HepG2 (cell line): ENCODE results near the gene DHTKD1. TPM values are rescaled to one million over a fixed set of nuclear protein-coding genes. Genes with fewer than 3 reads are reported as not detected.
A peak's percentile ranks its signal among the peaks of the same experiment; 100 is the strongest.

ENCODE experiments used
- AKAP8 ChIP-seq: sonication (generic); formaldehyde crosslinking; IDR thresholded peaks from 2 replicates; pipeline ENCODE4 v1.5.1; 2020; ENCODE audit warnings: mild to moderate bottlenecking, missing genetic modification reagents
- CENPX ChIP-seq: sonication (generic); formaldehyde crosslinking; IDR thresholded peaks from 2 replicates; pipeline ENCODE4 v1.9.0; 2021; ENCODE audit warnings: mild to moderate bottlenecking, missing genetic modification reagents, moderate library complexity
- CREM ChIP-seq, 2 experiments: sonication (generic) in 1 of 2; formaldehyde crosslinking in 1 of 2; IDR thresholded peaks; 2 replicates each; pipeline versions ENCODE4 v1.4.0 to v1.6.1; 2016 to 2020; ENCODE audit warnings: antibody characterized with exemption in 1 of 2, mild to moderate bottlenecking in 1 of 2, missing genetic modification reagents in 1 of 2
- FOXA1 ChIP-seq, 2 experiments: fragments of 450-650 bp in 1 of 2; sonication (generic) in 1 of 2; formaldehyde crosslinking in 1 of 2; IDR thresholded peaks; 2 replicates each; pipeline versions ENCODE4 v1.4.0 to v1.6.1; 2016 to 2020; ENCODE audit warnings: missing genetic modification reagents in 1 of 2
- HNF4A ChIP-seq: sonication (generic); formaldehyde crosslinking; IDR thresholded peaks from 2 replicates; pipeline ENCODE4 v1.4.0; 2020; ENCODE audit warnings: missing genetic modification reagents
- RBFOX2 ChIP-seq: fragments of 200-400 bp; formaldehyde crosslinking; IDR thresholded peaks from 2 replicates; pipeline ENCODE4 v1.6.1; 2017; ENCODE audit warnings: low read depth, mild to moderate bottlenecking, low read length
- SP5 ChIP-seq: IDR thresholded peaks from 2 replicates; pipeline ENCODE4 v1.6.1; 2016; ENCODE audit warnings: low read depth, borderline replicate concordance
- ZNF333 ChIP-seq: sonication (generic); formaldehyde crosslinking; IDR thresholded peaks from 2 replicates; pipeline ENCODE4 v1.4.0; 2020; ENCODE audit warnings: mild to moderate bottlenecking, missing genetic modification reagents, borderline replicate concordance
- ZNF572 ChIP-seq: sonication (generic); formaldehyde crosslinking; IDR thresholded peaks from 2 replicates; pipeline ENCODE4 v1.5.1; 2020; ENCODE audit warnings: mild to moderate bottlenecking, missing genetic modification reagents
- ZNF678 ChIP-seq: sonication (generic); formaldehyde crosslinking; IDR thresholded peaks from 2 replicates; pipeline ENCODE4 v1.4.0; 2020; ENCODE audit warnings: mild to moderate bottlenecking, missing genetic modification reagents
- ZNF839 ChIP-seq: sonication (generic); formaldehyde crosslinking; IDR thresholded peaks from 2 replicates; pipeline ENCODE4 v1.4.0; 2020; ENCODE audit warnings: missing genetic modification reagents, mild to moderate bottlenecking, borderline replicate concordance
- polyA plus RNA-seq, 8 experiments: library from polyadenylated mRNA; depleted of rRNA in 3 of 8; stranded (reverse) in 7 of 8; unstranded in 1 of 8; fragments of >200 nt; fragmentation: Illumina TruSeq in 4 of 8; extraction: Trizol in 4 of 8; gene quantifications; 2 replicates each; pipeline versions ENCODE4 v1.2.1 to v1.2.3, GENCODE V29; 2011 to 2016; ENCODE audit warnings: low read depth in 4 of 8, missing spikeins in 1 of 8, mixed read lengths in 1 of 8; ENCODE audit not compliant: insufficient read depth in 1 of 8
- total RNA-seq, 5 experiments: library from RNA; depleted of rRNA; stranded (reverse); fragments of >200 nt; fragmentation: Illumina TruSeq; extraction: Trizol; gene quantifications; 2 replicates each; pipeline ENCODE4 v1.2.3, GENCODE V29; 2016; ENCODE audit warnings: low read depth in 1 of 5
- TF ChIP-seq, protein P1 (sequence below): IDR thresholded peaks from 2 replicates; pipeline ENCODE4 v1.6.1; 2016; ENCODE audit warnings: low read depth, control low read depth
- TF ChIP-seq, protein P2 (sequence below): sonication (generic); formaldehyde crosslinking; IDR thresholded peaks from 2 replicates; pipeline ENCODE4 v1.4.0; 2020; ENCODE audit warnings: mild to moderate bottlenecking, missing genetic modification reagents, borderline replicate concordance
- TF ChIP-seq, protein P3 (sequence below): sonication (generic); formaldehyde crosslinking; IDR thresholded peaks from 2 replicates; pipeline ENCODE4 v1.8.1; 2023; ENCODE audit warnings: mild to moderate bottlenecking, moderate library complexity, missing genetic modification reagents

The DHTKD1 gene
- total and polyA plus RNA-seq, 2 of the 13 experiments (the other 11 are each of a cell fraction or from before 2014, with no cell fraction given): 9.6 to 14.1 TPM

DNA sequence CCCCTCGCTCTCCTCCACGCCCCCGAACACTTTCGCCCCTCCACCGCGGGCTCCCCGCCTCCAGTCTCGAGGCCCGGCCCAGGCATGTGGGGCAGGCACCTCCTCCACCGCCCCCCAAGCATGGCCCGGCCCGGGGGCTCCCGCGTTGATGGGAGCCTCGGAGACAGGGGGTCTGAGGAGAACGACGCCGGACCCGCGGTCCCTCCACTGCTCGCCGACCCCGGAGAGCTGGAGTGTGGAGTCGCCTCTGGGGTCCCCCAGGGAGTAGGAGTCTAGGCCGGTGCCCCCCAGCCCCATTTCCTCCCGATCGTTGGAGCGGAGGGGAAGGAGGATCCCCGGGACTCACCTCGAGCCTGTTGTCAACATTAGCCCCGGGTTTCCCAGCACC is 26.4 kb upstream of the DHTKD1 start (continued):
- TF ChIP-seq, protein P1, sequence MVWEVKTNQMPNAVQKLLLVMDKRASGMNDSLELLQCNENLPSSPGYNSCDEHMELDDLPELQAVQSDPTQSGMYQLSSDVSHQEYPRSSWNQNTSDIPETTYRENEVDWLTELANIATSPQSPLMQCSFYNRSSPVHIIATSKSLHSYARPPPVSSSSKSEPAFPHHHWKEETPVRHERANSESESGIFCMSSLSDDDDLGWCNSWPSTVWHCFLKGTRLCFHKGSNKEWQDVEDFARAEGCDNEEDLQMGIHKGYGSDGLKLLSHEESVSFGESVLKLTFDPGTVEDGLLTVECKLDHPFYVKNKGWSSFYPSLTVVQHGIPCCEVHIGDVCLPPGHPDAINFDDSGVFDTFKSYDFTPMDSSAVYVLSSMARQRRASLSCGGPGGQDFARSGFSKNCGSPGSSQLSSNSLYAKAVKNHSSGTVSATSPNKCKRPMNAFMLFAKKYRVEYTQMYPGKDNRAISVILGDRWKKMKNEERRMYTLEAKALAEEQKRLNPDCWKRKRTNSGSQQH (CRISPR knock-in tag): 0 out of 2 replicates have a peak, but pooled peaks have one; percentile 39
- TF ChIP-seq ZNF333 (CRISPR knock-in tag): peak; percentile 80; the same call in 1 of the 2 replicates
- no peak for TF ChIP-seq CREM (IDR thresholded peaks at IDR 0.05)
- no peak for TF ChIP-seq CREM (CRISPR knock-in tag; IDR thresholded peaks at IDR 0.05)
- TF ChIP-seq, protein P2, sequence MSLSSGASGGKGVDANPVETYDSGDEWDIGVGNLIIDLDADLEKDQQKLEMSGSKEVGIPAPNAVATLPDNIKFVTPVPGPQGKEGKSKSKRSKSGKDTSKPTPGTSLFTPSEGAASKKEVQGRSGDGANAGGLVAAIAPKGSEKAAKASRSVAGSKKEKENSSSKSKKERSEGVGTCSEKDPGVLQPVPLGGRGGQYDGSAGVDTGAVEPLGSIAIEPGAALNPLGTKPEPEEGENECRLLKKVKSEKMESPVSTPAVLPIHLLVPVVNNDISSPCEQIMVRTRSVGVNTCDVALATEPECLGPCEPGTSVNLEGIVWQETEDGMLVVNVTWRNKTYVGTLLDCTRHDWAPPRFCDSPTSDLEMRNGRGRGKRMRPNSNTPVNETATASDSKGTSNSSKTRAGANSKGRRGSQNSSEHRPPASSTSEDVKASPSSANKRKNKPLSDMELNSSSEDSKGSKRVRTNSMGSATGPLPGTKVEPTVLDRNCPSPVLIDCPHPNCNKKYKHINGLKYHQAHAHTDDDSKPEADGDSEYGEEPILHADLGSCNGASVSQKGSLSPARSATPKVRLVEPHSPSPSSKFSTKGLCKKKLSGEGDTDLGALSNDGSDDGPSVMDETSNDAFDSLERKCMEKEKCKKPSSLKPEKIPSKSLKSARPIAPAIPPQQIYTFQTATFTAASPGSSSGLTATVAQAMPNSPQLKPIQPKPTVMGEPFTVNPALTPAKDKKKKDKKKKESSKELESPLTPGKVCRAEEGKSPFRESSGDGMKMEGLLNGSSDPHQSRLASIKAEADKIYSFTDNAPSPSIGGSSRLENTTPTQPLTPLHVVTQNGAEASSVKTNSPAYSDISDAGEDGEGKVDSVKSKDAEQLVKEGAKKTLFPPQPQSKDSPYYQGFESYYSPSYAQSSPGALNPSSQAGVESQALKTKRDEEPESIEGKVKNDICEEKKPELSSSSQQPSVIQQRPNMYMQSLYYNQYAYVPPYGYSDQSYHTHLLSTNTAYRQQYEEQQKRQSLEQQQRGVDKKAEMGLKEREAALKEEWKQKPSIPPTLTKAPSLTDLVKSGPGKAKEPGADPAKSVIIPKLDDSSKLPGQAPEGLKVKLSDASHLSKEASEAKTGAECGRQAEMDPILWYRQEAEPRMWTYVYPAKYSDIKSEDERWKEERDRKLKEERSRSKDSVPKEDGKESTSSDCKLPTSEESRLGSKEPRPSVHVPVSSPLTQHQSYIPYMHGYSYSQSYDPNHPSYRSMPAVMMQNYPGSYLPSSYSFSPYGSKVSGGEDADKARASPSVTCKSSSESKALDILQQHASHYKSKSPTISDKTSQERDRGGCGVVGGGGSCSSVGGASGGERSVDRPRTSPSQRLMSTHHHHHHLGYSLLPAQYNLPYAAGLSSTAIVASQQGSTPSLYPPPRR (CRISPR knock-in tag): no peak
- TF ChIP-seq AKAP8: no peak
- TF ChIP-seq ZNF839 (CRISPR knock-in tag): no peak
- TF ChIP-seq, protein P3, sequence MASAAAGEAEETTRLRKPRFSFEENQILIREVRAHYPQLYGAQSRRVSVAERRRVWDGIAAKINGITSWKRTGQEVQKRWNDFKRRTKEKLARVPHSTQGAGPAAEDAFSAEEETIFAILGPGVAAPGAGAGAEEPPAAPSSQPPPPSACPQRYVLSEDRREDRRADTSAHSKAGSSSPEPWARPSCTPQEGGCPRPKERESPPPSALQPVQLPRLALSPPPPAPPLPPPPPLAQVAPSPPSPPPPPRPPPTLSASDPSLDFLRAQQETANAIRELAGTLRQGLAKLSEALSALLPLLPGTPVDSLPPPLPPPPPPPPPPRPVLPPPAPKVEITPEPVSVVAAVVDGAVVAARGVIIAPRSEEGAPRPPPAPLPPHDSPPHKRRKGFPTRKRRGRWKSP (CRISPR knock-in tag): no peak
- no peak for TF ChIP-seq HNF4A (CRISPR knock-in tag)
- no peak for TF ChIP-seq SP5 (CRISPR knock-in tag)
- peak; percentile 76 for TF ChIP-seq RBFOX2
- no peak for TF ChIP-seq ZNF678 (CRISPR knock-in tag)
- no peak for TF ChIP-seq CENPX (CRISPR knock-in tag)
- no peak for TF ChIP-seq FOXA1 (IDR thresholded peaks at IDR 0.05)
- no peak for TF ChIP-seq FOXA1 (CRISPR knock-in tag; IDR thresholded peaks at IDR 0.05)
- TF ChIP-seq ZNF572 (CRISPR knock-in tag): no peak
